Effector CD8-positive, alpha-beta T cell (primary cell): ENCODE results near the gene CARS1.
A peak's percentile ranks its signal among the peaks of the same experiment; 100 is the strongest.

Experiments used
- DNase-seq: peaks from one replicate; lab custom pipeline; 2025; lab: John Stamatoyannopoulos, UW

The CARS1 gene

DNA sequence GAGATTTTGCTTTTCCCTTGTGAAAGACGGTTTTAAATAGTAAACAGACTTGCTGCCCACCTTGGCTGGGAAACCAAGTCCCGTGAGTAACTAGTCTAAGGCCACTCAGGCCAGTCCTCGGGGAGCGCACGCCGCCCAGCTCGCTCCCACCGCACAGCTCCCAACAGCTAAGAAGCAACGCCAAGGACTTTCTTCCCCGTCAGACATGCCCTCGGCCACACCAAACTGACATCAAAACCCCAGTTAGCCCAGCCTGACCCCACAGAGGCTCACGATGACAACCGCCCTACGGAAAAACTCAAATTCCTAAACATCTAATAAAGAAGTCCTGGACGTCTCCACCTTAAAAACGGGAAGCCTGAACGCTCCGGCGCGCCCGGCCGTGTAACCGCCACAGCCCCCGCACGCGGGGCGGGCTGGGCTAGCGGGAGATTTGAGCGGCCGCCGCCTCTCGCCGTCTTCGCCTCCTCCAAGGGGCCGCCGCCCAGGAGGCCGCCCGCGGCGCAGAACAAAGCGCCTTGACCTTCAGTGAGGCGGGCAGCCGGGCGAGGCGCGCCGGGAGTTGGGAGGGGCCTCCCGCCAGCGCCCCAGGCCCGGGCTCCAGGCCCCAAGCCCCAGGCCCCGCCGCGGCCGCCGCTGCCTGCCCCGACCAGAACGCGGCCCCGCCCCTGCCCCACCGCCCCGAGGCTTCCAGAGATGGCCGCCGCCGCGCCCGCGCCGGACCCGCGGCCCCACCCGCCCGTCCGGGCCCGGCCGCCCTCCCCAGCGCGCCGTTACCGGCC is 65.6 kb downstream of the CARS1 start:
- no peak for DNase-seq

- no peak for DNase-seq
Measured at GRCh38 chr11:2990617-2991451, 66.4 kb downstream of the CARS1 start.

GRCh38 chr11:2989551-2989950 is 67.7 kb downstream of the CARS1 start:
- DNase-seq, result no peak

DNA sequence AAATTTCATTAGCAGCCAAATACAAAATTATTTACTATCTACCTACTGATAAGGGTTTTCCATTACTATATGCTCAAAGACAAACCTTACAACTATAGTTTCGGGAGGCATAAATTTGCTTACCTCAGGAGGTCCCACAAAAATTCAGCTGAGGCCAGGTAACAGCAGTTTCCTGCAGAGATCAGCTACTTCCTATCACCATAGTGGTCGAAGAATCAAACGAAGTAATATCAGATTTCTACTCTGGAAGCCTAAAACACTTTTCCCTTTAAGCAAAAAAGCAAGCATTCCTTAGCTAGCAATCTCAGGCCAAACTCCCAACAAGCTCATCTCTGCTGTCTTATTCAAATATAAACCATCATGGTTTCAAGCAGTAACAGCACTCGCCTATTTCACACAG is 68.2 kb downstream of the CARS1 start:
- no peak for DNase-seq

GRCh38 chr11:2987881-2988861 is 69.1 kb downstream of the CARS1 start:
- DNase-seq, result peak; percentile 10

- no peak for DNase-seq
Measured at GRCh38 chr11:2983908-2984307, 73.3 kb downstream of the CARS1 start.

DNA sequence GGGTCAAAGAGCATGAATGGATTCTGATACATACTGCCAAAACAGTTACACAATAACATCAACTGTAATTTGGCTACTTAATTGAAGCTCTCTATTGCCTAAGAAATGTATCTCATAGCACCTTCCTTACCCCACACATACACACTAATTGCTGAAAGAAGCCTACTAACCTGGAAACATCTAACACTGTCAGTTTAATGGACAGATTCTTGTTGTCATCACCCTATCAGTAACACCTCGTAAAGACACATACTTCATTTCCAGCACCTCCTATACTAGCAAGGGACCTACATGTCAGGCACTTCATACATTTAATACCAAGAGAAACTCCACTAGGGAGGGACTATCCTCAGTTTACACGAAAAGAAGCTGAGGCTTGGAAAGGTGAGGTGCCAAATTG is 75.0 kb downstream of the CARS1 start:
- no peak for DNase-seq

DNA sequence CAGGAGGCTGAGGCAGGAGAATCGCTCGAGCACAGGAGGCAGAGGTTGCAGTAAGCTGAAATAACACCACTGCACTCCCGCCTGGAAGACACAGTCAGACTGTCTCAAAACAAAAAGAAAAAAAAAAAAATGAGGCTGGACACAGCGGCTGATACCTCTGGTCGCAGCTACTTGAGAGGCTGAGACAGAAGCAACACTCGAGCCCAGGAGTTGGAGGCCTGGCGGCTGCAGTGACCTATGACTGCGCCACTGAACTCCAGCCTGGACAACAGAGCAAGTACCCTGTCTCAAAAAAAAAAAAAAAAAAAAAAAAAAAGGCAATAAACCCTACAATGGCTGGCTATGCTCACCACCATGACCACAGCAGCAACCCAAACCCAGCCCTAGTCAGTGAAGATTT is 76.1 kb downstream of the CARS1 start:
- DNase-seq, result no peak

DNA sequence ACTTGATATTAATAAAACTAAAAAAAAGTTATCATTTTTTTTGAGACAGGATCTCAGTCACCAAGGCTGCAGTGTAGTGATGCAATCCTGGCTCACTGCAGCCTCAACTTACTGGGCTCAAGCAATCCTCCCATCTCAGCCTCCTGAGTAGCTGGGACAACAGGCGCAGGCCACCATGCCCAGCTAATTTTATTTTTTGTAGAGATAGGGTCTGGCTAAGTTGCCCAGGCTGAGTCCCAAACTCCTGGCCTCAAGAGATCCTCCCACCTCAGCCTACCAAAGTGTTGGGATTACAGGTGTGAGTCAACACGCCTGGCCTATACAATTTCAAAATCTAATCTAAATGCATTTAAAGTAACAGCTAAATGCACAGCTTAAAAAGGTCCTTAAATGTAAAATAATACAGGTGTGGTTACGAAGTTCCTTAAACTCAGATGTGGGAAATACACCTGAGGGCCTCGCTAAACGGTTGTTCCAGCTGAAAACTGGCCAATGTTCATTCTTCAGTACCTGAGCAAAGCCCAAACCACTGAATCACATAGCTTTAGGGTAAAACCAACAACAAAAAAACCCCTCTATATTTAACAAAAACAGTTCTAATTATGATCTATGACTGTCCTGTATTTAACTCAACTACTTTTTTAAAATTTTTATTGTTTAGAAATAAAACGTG is 76.9 kb downstream of the CARS1 start:
- no peak for DNase-seq

- DNase-seq, result no peak
Measured at GRCh38 chr11:2977113-2977512, 80.1 kb downstream of the CARS1 start.

DNA sequence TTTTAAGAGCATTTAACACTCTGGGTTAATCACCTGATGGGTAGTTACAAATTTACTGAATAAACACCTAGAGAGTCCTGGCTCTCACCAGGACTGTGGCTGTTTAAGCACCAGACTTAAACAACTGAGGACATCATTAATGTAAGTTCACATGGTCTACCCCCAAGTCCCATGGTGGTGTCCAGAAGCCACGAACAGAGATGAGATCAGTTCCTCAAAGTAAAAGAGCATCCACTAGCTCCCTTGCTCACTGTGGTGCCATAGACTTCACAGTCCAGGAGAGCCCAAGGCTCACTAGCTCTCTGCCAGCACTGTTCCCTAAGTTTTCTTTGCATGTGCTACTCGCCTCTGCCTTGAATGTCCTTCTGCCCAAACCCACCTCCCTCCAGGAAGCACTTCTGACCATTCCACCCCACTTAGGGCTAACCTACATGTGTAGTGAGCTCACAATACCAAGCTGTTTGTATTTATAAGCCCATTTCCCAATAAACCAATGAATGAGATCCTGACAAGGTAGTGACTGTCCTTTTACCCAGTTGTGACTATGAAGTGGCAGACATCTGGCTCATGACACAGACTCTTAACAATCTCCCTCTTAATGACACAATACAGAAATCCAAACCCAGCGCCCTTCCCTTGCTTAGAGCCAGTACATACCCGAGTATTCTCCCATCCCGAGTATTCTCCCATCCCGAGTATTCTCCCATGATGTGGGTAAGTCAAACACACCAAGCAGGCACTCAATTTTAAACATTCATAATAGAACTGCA is 80.7 kb downstream of the CARS1 start:
- no peak for DNase-seq

GRCh38 chr11:2975594-2975993 is 81.6 kb downstream of the CARS1 start:
- peak; percentile 35 for DNase-seq

DNA sequence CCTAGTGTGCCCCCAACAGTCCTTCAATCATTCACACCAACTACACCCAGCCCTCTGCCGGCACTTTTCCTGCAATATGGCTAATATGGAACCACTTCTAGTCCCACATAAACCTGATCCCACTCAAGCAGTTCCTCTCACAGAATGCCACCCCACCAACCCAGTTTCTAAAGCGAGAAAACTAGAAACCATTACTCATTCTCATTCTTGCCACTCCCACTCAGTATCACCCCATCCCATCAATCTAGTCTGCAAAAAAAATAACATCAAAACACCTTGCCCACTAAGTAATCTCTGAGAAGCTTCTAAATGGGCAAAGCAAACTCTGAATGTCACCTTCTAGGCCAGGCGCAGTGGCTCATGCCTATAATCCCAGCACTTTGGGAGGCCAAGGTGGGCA is 83.0 kb downstream of the CARS1 start:
- no peak for DNase-seq

DNA sequence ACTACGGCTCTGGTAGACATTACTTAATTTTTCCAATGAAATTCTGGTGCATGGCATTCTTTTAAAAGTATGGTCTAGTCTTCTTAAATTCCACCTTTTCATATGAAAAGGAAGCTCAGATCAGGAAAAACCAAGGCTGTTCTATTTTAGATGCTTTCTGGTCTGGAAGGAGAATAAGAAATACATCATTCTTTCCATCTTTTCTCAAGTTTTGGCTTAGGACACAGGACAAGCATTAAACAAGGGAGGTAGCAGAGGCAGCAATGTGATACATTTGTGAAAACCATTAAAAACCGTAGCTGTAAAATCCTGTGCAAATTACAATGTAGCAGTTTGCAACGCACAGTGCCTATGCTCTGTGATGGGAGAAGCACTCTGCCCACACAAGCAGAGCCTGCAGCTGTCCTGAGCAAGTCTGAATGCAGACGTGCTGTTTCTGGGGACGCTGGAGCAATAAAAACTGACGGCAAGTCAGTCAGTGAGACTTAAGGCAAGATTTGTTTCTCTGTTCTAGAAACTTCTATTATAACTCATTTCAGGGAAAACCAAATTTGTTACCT is 88.8 kb downstream of the CARS1 start:
- DNase-seq, result no peak

GRCh38 chr11:2964782-2965181 is 92.4 kb downstream of the CARS1 start:
- DNase-seq, result no peak

DNA sequence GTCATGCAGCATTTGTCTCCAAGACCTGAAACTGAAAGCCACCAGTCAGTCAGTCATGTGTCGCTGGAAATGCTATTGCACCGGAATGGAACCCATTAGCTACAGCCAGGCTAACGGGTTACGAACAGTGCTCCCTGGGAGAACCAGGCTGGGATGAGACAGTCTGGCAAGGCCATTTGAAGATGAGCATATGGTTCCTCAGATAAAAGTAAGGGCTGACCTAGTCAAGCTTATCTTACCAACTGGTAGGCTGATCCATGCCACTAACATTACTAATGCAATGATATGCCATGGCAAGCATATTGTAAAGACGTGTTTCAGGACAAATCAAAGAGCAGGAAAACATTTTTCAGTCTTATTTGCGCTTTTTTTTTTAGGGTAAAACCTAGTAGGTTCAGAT is 93.5 kb downstream of the CARS1 start:
- no peak for DNase-seq

- no peak for DNase-seq
Measured at GRCh38 chr11:2963112-2963754, 94.0 kb downstream of the CARS1 start.

DNA sequence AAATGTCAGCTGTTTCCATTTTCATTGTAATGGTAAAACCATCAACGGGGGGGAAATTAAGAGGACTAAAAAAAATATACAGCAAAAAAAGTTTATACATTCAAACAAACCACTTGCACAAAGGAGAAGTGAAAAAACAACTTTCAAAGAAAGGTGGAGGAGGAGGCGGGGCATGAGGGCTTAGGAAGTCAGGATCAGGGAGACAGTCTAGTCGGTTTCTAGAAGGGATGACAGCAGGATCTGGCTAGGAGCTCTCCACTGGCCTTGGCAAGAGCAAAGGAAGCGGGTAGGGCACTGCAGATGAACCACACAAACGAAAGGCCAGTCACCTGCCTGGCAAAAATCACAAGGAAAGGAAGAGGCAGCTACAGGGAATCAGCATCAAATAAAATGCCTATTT is 96.1 kb downstream of the CARS1 start:
- DNase-seq, result no peak

DNA sequence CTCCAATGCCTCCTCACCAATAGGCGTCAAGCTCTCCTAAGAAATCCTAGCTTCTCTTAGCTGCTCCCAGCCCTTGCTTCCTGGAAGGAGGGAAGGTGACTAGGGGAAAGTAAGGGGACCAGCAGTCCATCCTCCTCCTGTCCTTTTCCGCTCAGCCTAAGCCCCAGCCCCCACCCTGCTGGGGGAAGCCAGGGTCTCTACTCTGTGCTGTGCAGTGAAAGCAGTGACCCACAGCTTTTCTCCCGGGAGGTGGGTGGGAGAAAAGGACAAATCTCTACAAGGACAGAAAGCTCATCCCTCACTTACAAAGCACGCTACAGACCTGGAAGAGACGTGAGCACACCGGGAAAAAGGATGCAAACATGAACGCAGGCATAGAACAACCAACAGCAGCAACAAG is 97.1 kb downstream of the CARS1 start:
- DNase-seq, result no peak

DNA sequence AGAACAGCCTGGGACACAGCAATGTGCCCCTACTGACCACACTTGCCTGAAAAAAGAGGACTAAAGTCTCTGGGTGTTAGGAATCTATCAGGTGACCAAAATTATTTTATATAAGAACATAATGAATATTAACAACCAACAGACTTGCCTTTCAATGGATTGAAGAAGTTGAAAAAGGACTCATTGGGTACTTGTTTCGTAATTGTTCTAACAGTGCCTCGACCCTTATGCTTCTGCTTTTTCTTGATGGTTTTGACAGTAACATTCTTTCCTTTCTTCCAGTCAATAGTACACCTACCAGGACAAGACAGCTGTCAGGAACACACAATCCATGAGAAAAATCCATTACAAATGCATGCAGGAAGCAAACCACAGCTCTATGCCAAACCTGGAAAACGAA is 99.0 kb downstream of the CARS1 start:
- DNase-seq, result no peak
